ENCODE measurements around the gene TBCD.

TBCD gene

DNA sequence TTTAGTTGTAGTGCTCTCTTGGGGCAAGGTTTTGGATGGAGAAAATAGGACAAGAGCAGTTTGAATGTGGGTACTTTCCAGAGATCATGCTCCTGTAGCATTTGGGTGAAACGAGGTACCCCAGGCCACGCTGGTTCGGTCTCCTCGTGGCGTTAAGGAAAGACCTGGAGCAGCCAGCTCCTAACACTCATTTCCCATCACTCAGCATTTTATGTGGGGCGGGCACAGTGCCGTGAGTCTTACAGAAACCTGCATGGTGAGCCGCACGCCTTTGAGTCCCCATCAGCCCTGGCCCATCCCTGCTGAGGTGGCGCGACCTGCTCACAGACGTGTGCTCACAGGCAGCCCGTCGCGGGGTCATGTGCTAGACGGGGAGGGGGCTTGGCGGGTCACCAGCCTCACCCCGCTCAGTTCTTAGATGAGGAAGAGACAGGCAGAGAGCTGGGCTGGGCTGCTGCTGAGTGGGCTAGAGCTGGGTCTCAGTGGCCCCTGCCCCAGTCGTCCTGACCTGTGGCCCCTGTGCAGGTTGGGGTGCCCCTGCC lies 37.3 kb downstream of the TBCD start:
- no peak for DNase-seq (ENCODE audit: insufficient read length, low spot score)
- FAIRE-seq, result no peak

DNA sequence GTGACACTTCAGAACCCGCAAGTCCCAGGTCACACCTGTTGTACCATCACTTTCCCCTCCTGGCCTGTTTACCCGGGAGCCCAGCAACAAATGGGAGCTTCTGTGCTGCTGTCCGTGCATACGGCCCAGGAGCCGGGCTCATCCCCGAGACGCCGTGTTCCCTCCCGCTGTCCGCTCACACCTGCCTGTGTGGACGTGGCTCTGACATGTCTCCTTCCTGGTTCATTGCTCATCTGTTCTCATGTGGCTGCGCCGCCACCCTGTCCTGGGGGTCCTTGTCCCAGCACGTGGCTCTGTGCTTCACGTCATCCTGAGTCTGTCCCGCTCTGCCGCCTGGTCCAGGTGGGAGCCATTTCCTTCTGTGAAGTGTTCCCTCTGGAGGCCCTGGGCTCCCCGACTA lies 37.9 kb downstream of the TBCD start:
- FAIRE-seq (no peak), DNase-seq (ENCODE audit: insufficient read length, low spot score) (no peak)

DNA sequence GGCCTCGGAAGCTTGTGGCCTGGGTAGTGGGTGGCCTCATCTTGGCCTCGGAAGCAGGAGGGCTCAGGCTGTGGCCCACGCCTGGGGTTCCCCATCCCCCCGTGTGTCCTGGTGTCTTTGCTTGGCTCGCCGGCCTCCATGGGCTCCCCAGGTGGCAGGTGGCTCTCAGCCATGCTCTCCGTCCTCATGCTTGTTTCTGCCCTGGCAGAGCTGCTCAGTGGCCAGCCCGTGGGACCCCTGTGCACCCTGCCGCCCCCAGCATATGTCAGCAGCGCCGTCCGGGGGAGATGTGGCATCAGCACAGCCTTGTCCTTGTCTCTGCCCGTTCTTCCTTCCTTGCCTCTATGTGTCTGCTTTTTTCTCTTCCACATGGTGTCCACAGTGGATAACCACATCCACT lies 38.5 kb downstream of the TBCD start:
- no peak for DNase-seq (ENCODE audit: insufficient read length, low spot score)
- FAIRE-seq, result no peak

DNA sequence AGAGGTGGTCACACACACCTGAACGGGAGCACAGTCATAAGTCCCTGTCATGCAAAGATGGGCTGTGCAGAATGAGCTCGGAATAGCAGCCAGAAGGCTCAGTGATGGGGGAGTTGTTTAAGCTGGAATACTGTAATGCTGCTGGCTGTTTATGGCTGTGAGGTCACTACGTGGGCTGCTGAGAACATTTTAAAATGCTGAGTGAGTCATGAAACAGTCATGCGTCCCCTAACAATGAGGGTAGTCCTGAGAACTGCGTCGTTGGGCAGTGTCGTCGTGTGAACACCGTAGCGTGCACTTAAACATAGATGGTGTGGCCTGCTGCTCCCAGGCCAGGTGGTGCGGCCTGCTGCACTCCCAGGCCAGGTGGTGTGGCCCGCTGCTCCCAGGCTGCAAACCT lies 39.7 kb downstream of the TBCD start:
- no peak for DNase-seq (ENCODE audit: insufficient read length, low spot score)
- no peak for FAIRE-seq

DNA sequence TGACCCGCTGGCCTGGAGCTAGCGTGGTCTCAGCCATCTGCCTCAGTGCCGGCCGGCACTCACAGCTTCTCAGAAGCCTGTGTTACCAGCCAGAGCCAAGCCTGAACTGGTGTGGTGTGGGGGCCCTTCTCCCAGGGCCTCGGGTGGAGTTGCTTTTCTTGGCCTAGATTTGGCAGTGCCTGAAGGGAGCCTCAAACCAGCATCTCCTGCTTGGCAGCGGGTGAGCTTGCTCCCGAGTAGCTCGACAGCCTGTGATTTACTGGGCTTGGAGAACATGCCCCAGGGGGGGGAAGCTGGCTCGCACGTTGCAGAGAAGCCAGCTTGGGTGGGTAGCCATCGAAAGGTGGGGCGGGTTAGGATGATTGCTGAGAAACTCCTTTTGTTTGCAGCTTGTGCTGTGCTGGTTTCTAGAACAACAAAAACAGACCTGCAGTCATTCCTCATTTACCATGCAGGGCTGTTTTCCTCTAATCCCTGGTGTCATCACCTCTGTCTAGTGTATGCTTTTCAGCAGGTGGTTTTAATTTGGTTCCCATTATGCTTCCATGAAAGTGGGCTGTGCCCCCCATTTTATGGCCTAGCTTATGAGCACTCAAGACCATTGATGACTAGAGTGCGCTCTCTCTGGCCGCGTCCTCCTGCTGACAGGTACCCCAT lies 42.2 kb downstream of the TBCD start:
- DNase-seq (ENCODE audit: insufficient read length, low spot score), result no peak
- FAIRE-seq, result no peak

DNA sequence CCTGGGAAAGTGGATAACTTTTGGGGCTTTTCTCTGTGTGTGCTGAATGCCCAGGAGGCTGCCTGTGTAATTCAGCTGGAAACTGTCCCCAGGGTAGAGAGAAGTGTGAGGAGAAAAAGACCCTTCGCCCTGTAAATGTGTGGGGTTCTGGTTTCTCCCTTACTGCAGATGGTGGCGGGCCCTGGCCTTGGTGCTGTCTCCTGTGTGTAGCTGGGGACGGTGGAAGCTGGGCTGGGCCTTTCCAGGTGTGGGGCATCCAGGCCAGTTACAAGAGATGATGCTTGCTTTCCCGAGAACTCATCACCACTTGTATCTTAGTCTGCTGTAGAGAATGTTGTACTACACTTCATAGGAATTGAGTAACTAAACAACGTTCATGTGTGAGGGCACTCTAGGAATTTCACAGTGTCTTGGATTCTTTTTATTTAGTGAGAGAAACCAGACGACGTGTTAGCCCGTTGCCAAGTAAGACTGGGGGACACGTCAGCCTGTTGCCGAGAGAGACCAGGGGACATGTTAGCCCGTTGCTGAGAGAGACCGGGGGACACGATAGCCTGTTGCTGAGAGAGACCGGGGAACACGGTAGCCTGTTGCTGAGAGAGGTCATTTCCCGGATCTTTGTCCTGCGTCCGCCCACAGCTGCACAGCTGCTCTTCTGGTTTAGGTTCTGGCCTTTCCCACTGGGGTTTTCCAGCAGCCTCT lies 43.1 kb downstream of the TBCD start:
- no peak for FAIRE-seq
- DNase-seq (ENCODE audit: insufficient read length, low spot score), result no peak

DNA sequence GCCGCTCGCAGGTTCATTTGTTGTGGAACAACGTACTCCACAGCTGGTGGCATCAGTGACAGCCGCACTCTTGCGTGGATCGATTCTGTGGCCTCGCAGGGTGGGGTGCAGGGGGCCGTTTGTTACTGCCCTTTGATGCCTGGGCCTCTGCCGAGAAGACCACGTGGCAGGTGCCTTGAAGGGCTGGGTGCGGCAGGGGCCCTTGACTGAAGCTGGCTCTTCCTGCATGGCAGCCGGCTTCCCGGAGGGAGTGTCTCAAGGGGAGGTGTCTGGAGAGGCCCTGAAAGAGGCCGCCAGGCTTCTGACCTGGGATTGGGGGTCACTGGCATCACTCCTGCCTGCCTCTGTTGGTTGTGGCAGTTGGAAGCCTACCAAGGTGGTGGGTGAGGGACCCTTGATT lies 43.8 kb downstream of the TBCD start:
- DNase-seq (ENCODE audit: insufficient read length, low spot score) (no peak), FAIRE-seq (no peak)

DNA sequence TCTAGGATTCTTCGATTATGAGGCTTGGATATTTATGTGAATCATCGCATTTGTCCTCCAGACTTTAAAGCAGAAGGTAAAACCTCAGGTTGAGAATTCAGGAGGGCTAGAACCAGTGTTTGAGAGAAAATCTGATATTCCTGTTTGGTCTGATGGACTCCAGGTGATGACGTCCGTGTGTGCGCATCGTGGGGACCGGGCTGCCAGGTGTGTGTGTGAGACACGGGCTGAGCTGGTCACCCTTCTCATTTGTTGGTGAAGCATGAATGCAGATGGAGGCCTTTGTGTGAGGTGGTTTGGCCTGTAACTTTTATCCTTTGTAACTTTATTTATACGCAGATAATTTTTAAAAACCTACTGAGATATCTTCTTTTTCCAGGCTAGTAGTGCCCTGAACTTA lies 45.2 kb downstream of the TBCD start:
- FAIRE-seq (no peak), DNase-seq (ENCODE audit: insufficient read length, low spot score) (no peak)

DNA sequence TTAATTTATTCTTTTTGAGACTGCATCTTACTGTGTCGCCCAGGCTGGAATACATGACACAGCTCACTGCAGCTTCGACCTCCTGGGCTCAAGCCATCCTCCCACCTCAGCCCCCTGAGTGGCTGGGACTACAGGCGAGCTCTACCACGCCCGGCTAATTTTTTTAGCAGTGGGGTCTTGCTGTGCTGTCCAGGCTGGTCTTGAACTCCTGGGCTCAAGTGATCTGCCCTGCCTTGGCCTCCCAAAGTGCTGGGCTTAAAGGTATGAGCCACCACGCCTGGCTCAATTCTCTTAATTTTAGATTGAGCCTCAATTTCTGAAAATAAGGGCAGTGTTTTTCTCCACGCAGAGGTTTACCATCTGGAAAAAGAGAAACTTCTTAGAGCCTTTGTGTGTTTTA lies 46.9 kb downstream of the TBCD start:
- FAIRE-seq (no peak), DNase-seq (ENCODE audit: insufficient read length, low spot score) (no peak)

DNA sequence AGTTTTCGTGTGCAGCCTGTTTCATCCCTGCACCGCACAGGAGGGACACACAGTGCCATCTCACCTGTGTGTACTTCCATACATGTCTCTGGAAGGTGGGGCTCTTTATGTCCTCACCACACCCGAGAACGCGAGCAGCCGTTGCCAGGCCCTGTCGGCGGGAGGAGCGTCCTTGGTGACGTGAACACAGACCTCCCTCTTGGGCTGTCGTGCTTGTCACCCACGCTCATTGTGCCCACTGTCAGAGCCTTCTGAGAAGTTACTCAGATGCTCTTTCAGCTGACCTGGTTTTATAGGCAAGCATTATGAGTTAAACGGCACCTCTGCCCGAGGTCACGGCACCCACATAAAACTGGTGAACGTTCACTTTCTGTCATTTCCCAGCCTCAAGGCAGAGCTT lies 47.7 kb downstream of the TBCD start:
- DNase-seq (ENCODE audit: insufficient read length, low spot score) (no peak), FAIRE-seq (no peak)

DNA sequence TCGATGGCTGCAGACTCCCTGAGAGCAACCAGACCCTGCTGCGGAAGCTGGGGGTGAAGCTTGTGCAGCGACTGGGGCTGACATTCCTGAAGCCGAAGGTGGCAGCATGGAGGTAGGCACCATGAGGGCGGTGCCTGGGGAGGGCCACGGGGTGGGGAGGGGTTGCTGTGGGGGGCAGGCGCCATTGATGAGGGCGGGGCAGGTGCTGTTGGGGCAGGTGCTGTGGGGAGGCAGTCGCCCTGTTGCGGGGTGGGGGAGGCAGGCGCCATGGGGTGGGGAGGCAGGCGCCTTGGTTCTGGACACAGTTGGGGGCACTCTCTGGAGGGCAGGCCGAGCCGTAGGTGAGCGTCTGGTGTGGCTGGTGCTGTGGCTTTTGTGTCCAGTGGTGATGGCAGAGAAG lies 49.0 kb downstream of the TBCD start:
- FAIRE-seq, result no peak
- DNase-seq (ENCODE audit: insufficient read length, low spot score), result no peak

DNA sequence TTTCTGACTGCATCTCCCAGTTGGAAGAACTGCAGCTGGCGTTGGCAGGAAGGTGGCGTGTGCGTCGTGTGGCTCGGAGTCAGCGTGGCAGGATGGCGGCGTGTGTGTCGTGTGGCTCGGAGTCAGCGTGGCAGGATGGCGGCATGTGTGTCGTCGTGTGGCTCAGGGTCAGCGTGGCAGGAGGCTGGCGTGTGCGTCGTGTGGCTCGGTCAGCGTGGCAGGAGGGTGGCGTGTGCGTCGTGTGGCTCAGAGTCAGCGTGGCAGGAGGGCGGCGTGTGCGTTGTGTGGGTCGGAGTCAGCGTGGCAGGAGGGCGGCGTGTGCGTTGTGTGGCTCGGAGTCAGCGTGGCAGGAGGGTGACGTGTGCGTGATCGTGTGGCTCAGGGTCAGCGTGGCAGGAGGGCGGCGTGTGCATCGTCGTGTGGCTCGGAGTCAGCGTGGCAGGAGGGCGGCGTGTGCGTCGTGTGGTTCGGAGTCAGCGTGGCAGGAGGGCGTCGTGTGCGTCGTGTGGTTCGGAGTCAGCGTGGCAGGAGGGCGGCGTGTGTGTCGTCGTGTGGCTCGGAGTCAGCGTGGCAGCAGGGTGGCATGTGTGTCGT lies 49.6 kb downstream of the TBCD start:
- FAIRE-seq (no peak), DNase-seq (ENCODE audit: insufficient read length, low spot score) (no peak)

DNA sequence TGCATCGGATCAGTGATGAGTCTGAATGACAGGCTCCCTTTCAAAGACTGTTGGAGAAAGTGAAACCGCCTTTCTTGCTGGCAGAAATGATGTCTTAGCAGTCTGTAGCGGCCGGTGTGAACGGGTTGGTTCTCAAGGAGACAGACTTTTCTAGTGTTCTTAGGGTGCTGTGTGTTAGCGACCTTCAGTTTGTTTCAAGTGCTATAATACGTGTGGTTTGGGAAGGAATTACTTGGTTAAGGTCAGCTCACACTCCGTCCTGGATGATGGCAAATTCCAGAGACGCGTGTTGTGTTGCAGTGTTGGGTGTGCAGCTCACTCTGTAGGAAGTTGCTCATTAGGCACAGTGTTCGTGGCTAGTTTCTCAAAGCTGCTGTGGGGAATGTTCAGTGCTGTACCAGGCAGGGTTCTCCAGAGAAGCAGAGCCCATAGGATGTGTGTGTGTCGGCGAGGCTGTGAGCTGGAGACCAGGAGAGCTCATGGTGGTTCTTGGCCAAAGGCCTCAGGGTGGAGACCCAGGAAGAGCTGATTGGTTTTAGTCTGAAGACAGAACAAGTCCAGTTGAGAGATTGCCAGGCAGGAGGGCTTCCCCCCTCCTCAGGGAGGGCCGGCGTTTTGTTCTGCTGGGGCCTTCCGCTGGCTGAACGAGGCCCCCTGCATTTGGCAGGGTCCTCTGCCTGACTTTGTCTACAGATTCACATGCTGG lies 50.4 kb downstream of the TBCD start:
- DNase-seq (ENCODE audit: insufficient read length, low spot score) (no peak), FAIRE-seq (peak; percentile 47)

DNA sequence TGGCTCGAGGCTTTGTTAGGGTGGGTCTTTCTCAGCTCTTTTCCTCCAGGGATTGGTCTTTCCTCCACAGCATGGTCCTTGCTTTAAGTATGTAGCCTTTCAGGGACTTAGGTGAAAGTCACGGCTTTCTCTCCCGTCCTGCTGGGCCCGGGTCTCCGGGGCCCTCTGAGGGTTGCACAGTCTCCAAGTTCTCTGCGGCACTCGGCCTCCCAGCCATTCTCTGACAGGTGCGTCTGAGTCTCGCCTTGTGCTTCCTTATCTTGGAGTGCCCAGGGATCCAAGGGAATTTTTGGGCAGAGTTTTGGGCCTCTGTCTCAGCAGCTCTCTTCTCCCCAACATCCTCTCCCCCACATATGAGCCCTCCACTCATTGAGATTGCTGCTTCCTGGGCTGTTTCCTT lies 51.3 kb downstream of the TBCD start:
- FAIRE-seq, result no peak
- DNase-seq (ENCODE audit: insufficient read length, low spot score), result no peak

DNA sequence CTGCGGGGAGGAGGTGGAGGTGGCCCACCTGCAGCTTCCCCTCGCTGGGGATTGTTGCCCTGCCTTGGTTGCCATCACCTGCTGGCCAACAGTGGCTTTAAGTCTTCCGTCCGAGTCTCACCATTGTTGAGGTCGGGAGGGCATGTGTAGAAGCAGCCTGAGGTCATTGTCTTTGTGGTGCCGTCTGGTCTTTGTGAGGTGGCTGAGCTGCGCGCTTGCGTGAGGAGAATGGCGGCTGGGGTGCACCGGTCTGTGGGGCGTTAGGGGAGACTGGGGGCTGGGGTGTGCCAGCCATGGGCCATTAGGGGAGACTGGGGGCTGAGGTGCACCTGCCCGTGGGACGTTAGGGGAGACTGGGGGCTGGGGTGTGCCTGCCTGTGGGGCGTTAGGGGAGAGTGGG lies 51.7 kb downstream of the TBCD start:
- no peak for FAIRE-seq
- DNase-seq (ENCODE audit: insufficient read length, low spot score), result no peak

DNA sequence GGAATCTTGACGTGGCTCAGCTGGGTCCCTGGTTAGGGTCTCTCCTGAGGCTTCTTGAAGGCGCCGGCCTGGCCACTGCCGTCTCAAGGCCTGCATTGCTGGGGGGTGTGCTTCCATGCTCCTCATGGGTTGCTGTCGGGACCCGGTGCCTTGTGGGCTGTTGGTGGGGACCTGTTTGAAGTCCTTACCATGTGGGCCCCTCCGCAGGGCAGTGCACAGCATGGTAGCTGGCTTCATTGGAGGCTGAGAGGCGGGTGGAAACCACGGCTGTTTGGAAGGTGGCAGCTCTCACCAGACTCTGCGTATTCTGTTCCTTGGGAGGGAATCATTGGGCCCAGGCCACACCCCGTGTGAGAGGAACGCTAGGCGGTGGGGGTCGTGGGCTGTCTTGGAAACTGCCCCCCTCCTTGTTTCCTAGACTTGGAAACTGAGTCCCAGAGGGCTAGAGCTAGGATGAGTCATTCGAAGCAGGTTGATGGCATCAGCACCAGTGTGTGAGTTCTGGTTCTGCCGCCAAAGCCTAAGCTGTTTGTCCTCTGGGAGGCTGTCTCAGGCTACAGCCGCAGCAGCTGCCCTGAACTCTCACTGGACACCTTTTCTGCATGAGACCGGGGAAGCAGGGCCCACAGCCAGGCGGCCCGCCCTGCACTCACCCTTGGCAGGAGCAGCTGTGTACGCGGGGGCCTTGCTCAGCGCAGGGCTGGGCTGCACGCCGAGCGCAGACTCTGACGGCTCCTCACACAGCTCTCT lies 52.8 kb downstream of the TBCD start:
- DNase-seq (ENCODE audit: insufficient read length, low spot score) (no peak), FAIRE-seq (no peak)

DNA sequence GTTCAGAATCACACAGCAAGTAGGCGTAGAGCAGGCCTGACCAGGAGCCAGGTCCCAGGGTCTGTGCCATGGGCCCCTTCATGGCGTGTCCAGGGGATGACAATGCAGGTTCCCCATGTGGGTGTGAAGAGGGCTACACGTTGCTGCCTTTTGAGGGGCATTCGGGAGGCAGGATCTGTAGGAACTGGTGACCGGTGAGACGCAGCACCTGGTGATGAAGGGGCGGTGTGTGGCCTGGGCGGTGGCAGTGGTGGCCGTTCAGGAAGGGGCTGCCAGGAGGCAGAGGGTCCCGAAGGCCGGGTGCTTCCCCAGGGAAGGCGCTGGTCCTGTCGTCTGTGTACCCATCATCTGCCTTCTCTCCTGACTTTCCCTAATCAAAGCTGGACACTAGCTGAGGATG lies 53.4 kb downstream of the TBCD start:
- no peak for DNase-seq (ENCODE audit: insufficient read length, low spot score)
- FAIRE-seq, result no peak

DNA sequence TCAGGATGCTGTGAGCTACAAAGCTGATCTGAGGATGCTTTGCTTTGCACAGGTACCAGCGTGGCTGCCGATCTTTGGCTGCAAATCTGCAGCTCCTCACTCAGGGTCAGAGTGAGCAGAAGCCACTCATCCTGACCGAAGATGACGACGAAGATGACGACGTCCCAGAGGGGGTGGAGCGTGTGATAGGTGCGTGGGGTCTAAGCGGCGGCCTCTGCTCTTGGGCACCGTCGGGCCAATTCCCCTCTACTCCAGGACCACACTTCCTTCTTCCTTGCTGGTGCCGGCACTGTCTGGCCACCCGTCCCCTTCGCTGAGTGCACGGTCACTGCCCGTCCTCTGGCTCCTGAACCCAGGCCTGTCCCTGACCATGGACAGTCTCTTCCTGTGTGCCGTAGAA lies 54.0 kb downstream of the TBCD start:
- FAIRE-seq, result no peak
- no peak for DNase-seq (ENCODE audit: insufficient read length, low spot score)

DNA sequence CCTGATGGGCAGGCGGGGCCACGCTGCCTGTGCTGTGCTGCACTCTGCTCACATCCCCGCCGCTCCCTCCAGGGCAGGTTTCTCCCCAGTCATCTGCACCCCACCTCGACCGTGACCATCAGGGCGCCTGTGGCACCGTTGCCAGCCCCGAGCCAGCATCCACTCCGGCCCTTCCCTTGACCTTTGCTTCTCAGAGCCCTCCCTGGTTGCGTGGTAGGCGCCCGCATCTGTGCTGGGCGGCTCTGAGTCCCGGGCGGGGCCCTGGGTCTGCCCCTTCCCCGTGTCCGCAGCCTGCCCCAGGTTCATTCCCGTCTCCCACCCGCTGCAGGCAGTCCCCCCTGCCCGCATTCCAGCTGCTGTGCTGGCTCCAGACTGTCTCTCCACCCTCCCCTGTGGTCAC lies 54.8 kb downstream of the TBCD start:
- no peak for DNase-seq (ENCODE audit: insufficient read length, low spot score)
- no peak for FAIRE-seq

DNA sequence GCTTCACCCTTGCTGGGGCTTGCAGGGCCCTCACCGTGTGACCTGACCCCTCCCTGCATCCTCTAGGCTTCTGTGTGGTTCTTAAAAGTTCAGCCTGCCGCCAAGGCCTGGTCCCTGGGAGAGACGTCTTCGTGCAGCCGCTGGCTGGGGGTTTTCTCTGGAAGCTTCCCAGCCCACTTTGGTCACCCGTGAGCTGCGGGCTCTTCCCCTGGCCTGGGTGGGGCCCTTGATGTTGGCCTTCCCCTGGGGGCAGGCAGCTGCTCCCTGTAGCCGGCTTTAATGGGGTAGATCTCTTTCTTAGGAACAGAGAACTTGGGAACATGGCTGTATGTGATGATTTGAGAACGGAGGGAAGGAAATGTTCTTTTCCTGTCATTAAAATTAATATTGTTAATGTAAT lies 55.2 kb downstream of the TBCD start:
- DNase-seq (ENCODE audit: insufficient read length, low spot score) (no peak), FAIRE-seq (no peak)

DNA sequence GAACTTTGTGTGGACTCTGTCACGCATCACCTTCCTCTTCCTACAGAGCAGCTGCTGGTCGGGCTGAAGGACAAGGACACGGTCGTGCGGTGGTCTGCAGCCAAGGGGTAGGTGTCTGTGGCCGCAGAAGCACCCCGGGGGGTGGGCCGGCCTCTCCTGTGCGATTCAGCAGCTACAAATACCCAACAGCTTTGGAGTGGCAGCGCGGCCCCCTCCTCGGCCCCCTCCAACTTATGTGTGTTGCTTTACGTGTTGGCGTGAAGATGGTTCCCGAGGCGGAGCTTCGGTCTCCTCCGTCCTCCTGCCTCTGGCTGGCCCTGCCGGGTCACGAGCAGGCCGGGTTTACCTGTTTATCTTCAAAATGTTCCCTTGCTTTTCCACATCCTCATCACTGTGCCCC lies 55.7 kb downstream of the TBCD start:
- FAIRE-seq, result no peak
- no peak for DNase-seq (ENCODE audit: insufficient read length, low spot score)
